NT2/D1 (cell line): Measurements from ENCODE around the gene NOD1.

Source experiments
- SUZ12 ChIP-seq: IDR thresholded peaks from 2 replicates; pipeline ENCODE4 v1.6.1; 2011; ENCODE audit not compliant: insufficient read length, insufficient read depth; ENCODE audit errors: extremely low read depth
- YY1 ChIP-seq: IDR thresholded peaks from 2 replicates; pipeline ENCODE4 v1.6.1; 2011; ENCODE audit not compliant: insufficient read length, insufficient read depth
- ZNF274 ChIP-seq: IDR thresholded peaks from 2 replicates; pipeline ENCODE4 v1.6.1; 2011; ENCODE audit warnings: mild to moderate bottlenecking, low read depth, low read length

DNA sequence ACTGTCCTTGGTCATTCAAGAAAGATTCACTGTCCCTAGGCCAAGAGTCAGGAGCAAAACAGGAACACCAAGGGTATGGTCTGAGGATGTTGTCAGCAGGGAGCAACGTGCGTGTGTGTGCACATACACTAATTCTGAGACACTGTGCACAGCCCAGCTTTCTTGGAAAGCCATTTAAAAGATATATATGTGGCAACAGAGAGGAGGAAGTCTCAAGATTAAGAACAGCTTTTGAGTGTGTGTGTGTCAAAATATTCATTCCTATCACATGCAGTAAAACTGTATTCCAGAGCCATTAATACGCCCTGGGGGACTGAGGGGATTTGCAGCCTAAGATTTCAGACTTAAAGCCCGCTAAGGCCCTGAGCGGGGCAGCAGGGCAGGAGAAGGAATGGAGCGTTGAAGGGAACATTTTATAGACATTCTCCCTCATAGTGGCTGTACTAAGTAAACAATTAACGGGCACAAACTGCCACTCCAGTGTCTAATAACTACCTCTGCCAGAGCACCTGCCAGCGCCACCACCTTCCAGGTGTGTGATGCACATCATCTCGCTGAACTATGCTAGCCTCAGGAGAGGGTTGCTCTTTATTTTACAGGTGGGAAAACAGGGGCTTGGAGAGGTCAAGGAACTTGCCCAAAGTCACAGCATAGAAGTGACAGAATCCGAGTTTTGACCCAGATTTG is 2.0 kb downstream of the NOD1 start:
- TF ChIP-seq YY1 (no peak), ZNF274 (no peak), SUZ12 (no peak)
